Measurements from ENCODE around the gene LRRC59.
"Not testable (repeated sequence)": the region's sequence is repeated elsewhere in the genome, so short reads cannot be mapped to it uniquely, and the experiment has no call there.

Gene LRRC59

DNA sequence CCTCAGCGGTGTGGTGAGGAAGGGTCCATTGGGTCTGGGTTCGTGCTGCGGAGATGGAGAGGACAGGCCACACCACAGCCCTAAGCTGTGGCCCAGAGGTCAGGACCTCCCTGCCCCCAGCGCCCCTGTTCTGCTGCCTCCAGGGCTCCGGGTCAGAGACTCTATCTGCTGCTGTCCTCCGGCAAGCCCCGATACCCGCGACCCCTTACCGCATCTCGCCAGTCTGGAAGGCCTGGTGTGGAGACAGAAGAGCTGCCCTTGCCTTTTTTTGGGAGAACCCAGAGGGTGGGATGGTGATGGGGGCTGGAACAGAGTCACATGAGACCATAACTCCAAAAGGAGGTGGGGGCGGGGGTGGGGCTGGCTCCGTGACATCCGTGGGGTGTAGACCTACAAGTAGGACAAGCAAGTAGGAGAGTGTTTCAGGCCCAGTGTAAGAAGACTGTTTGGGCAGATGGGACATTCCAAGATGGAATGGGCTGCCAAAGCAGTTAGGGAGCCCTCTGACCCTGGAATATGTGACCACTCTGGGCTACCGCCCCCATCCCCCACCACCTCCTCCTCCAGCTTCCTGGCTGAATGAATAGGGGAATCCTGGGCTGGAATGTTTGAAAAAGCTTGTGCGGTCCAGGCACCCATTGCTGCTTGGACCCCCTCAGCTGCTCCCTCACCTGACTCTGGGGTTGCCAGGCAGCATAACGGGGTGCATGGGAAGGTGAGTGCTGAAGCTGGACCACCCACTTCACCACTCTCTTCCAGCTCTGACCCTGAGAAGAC, 50.0 kb downstream of the LRRC59 start:
- no peak for DNase-seq (ENCODE audit: low read depth)

DNA sequence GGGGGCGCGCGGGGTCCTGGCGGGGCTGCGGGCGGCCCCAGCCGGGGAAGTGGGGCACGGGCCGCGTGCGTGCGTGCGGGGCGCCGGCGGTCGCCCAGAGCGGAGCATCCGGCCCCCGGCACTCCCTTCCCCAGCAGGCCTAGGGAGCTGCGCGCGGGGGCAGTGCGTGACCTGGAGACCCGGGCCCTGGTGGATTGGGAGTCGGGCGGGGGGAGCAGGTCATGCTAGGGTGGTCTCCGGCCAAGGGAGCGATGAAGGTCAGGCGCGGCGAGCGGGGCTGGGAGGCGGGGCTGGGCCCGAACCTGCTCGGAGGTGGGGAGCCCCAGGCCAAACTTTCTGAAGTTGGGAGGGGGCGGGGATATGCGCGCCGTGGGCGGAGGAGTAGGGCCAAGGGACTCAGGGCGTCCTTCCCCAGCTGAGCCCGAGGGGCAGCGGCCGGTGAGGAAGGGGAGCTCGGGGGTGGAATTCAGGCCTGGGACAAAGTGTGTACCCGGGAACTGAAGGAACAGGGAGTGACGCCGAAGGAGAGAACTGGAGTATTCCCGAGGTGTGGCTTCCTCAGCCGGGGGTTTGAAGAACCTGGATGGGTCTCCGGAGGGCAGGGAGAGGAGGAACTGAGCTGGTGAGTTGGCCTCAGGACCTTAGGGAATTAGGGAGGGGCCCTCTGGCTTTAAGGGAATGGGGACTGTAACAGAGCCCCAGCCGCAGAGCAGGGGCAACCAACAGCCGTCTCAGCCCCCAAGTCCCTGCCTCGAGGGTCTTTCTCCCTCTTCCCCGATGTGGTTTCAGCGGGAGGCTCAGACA, 50.8 kb downstream of the LRRC59 start:
- no peak for DNase-seq (ENCODE audit: low read depth)

DNA sequence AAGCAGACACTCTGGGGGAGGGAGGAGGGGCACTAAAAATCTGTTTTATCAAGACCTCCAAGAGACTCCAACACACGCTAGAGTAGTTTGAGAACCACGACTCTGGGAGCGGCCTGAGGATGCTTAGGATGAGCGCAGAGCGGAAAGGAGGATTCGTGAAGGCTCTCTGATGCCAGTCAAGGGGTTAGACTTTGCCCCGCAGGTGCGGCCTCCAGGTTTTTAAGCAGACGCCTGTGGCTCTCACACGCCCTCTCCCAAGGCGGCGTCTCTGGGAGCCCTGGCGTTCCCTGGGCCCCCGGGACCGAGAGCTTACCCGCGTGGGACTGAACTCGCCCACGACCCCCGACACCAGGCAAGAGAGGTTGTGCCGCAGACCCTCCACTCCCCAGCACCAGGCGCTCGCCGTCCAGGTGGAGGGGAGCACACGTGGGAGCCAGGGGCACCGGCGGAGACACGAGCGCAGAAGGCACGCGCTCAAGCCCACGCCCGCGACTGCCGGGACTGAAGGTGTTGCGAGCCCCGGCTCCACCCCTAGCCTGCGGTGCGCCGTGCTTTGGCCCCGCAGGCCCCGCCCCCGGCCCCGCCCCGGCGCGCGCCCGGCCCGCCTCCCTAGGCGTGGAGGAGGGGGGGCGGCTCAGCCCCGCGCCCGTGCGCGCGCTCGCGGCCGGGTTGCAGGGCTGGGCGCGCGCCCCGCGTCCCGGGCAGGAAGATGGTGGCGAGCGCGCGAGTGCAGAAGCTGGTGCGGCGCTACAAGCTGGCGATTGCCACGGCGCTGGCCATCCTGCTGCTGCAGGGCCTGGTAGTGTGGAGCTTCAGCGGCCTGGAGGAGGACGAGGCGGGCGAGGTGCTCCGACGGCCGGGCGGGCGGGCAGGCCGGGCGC, 51.7 kb downstream of the LRRC59 start, which contains the start of gene XYLT2:
XYLT2 (plus strand) TSS at position 695 of the 881 bp plus-strand sequence; CDS start at position 710, 15 bp downstream.
- peak; percentile 91 for DNase-seq (ENCODE audit: low read depth)

DNA sequence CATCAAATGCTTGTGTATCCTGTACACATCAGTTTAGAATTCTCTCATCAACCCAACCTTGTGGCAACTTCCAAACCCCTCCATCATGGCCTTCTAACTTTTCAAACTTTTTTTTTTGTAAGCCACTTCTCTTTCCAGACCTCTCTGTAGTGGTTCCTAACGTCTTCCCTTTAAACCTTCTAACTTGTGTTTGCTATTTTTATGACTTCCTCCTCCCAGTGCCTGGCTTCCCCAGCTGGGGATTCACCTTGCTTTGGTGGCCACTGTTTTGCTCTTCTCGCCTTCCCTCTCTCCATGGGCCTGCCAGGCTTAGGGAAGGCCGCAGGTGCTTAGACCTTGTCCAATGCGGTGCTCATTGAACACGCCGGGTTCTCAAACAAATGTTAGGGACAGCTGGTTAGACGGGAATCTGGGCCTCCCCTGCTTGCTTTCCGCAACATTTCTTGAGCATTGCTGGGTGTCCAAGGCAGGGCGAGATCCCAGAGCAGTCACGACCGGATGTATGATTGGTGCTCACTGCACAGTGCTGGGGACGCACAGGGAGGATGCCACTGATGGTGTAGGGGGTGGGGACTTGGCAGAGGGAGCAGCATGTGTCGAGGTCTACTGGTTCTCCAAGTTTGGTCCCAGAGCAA, 52.5 kb downstream of the LRRC59 start:
- DNase-seq (ENCODE audit: low read depth): no peak

- DNase-seq (ENCODE audit: low read depth): no peak
Measured at GRCh38 chr17:50339381-50339780, 57.9 kb downstream of the LRRC59 start.

GRCh38 chr17:50338645-50339044, 58.7 kb downstream of the LRRC59 start:
- no peak for DNase-seq (ENCODE audit: low read depth)

GRCh38 chr17:50337956-50338355, 59.4 kb downstream of the LRRC59 start:
- DNase-seq (ENCODE audit: low read depth): no peak

DNA sequence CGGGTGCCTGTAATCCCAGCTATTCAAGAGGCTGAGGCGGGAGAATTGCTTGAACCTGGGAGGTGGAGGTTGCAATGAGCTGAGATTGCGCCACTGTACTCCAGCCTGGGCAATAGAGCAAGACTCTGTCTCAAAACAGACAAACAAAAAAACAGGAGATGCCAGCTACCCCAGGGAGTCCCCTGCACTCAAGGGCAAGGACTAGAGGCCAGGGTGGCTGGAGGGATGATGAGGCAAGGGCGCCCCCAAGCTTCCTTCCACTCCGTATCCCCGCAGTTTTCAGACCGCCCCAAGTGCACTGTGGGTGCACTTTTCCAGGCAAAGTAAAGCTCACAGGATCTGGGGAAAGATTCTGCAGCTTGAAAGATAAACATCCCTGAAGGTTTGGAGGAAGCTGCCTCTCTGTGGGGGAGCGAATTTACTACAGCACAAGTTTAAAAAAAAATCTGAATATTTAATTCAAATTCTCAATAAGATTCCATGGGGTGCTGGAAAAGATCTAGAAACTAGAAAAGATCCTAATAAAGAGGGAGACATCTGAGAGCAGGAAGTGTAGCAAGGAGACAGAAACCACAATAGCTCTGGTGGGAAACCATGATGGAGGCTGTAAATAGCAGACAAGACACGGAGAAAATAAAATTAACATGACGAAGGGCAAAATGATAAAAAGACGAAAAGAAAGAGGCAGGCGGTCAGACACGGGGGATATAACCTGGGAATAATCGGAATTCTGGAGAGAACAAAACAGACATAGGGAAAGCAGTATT, 63.8 kb downstream of the LRRC59 start:
- DNase-seq (ENCODE audit: low read depth): not testable (repeated sequence)

GRCh38 chr17:50332196-50332595, 65.1 kb downstream of the LRRC59 start:
- no peak for DNase-seq (ENCODE audit: low read depth)
